Measurements from ENCODE around the gene DDX1.

- no peak for TF ChIP-seq CTCF (IDR thresholded peaks at IDR 0.05)
- no peak for TF ChIP-seq POLR2A (IDR thresholded peaks at IDR 0.05)
Measured at GRCh38 chr2:15627817-15628684, 36.4 kb downstream of the DDX1 start.

Data from heart left ventricle (tissue), 13 donors.